SK-N-SH treated with all-trans-retinoic acid at 6 μM for 48 hours (cell line): ENCODE measurements around the gene GIMAP8.

Experiments
- RARB ChIP-seq: fragments of 250-450 bp; sonication (Bioruptor Pico); IDR thresholded peaks from 2 replicates; pipeline ENCODE4 v1.8.0; 2021; ENCODE audit warnings: mild to moderate bottlenecking, moderate library complexity
- TOX ChIP-seq: fragments of 250-450 bp; sonication (Bioruptor Pico); IDR thresholded peaks from 2 replicates; pipeline ENCODE4 v1.8.0; 2021; ENCODE audit warnings: mild to moderate bottlenecking, moderate library complexity, borderline replicate concordance
- ZFP3 ChIP-seq: fragments of 250-450 bp; sonication (Bioruptor Pico); IDR thresholded peaks from 2 replicates; pipeline ENCODE4 v1.5.0; 2020; ENCODE audit warnings: mild to moderate bottlenecking, moderate library complexity
- ZFP30 ChIP-seq: fragments of 450-650 bp; formaldehyde crosslinking; IDR thresholded peaks from 2 replicates; pipeline ENCODE4 v1.5.0; 2022; ENCODE audit warnings: mild to moderate bottlenecking, moderate library complexity
- ZNF70 ChIP-seq: fragments of 450-650 bp; formaldehyde crosslinking; IDR thresholded peaks from 2 replicates; pipeline ENCODE4 v1.5.0; 2020; ENCODE audit warnings: mild to moderate bottlenecking, moderate library complexity
- TF ChIP-seq, protein P1 (sequence below): fragments of 250-450 bp; sonication (Bioruptor Pico); IDR thresholded peaks from 2 replicates; pipeline ENCODE4 v1.5.1; 2020; ENCODE audit warnings: low read depth, mild to moderate bottlenecking, moderate library complexity

- TF ChIP-seq, protein P1, sequence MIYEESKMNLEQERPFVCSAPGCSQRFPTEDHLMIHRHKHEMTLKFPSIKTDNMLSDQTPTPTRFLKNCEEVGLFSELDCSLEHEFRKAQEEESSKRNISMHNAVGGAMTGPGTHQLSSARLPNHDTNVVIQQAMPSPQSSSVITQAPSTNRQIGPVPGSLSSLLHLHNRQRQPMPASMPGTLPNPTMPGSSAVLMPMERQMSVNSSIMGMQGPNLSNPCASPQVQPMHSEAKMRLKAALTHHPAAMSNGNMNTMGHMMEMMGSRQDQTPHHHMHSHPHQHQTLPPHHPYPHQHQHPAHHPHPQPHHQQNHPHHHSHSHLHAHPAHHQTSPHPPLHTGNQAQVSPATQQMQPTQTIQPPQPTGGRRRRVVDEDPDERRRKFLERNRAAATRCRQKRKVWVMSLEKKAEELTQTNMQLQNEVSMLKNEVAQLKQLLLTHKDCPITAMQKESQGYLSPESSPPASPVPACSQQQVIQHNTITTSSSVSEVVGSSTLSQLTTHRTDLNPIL (CRISPR knock-in tag): no peak
- no peak for TF ChIP-seq ZFP30 (CRISPR knock-in tag)
- TF ChIP-seq ZFP3 (CRISPR knock-in tag): no peak
- no peak for TF ChIP-seq RARB
- TF ChIP-seq ZNF70 (CRISPR knock-in tag): no peak
- TF ChIP-seq TOX (CRISPR knock-in tag): no peak
Observed at GRCh38 chr7:150435390-150436073, 14.9 kb upstream of the GIMAP8 start.
